Endothelial cell of umbilical vein (primary cell): Measurements from ENCODE around the gene GNB2. TPM values are rescaled to one million over a fixed set of nuclear protein-coding genes. Genes with fewer than 3 reads are reported as not detected.
"Not testable (repeated sequence)": the region's sequence is repeated elsewhere in the genome, so short reads cannot be mapped to it uniquely, and the experiment has no call there.

ENCODE experiments used
- BruUV-seq: library from RNA; stranded (reverse); fragments of 400-500 nt; replicated peaks from 2 replicates; lab custom pipeline; 2021; lab: Mats Ljungman, UMichigan
- CTCF ChIA-PET: fragments of 300-600, 350-600 bp; sonication (Branson Sonifier 250); formaldehyde crosslinking; loops from one replicate; lab custom pipeline; 2021; ENCODE audit warnings: antibody characterized with exemption, inconsistent platforms; lab: Charles Lee
- POLR2A ChIA-PET: fragments of 300-600, 350-600 bp; sonication (Branson Sonifier 250); formaldehyde crosslinking; loops from one replicate; lab custom pipeline; 2021; ENCODE audit warnings: antibody characterized with exemption, inconsistent platforms; lab: Charles Lee
- DNase-seq: peaks from one replicate; pipeline ENCODE4 v3.0.0-alpha.2; 2011; ENCODE audit warnings: low read depth, low spot score
- FAIRE-seq: peaks from 2 replicates; lab custom pipeline; 2011; peaks lifted over from hg19 to GRCh38; lab: Jason Lieb, UNC
- H2AFZ ChIP-seq: 2 replicates; pipeline ENCODE4 v1.6.0; 2012; ENCODE audit warnings: low read depth, low read length, control low read depth, inconsistent platforms
- H3K27ac ChIP-seq: 2 replicates; pipeline ENCODE4 v1.5.1; 2011; ENCODE audit warnings: low read depth, mild to moderate bottlenecking, control low read depth, low read length, moderate library complexity; ENCODE audit not compliant: insufficient read depth
- H3K27me3 ChIP-seq, 2 experiments: 2 replicates each; pipeline versions ENCODE4 v1.6.0 to v1.6.1; 2011; ENCODE audit warnings: low read length in 2 of 2, mixed read lengths in 1 of 2; ENCODE audit not compliant: control insufficient read depth in 2 of 2, insufficient read depth in 2 of 2
- H3K36me3 ChIP-seq, 2 experiments: 2 replicates in 1 of 2; 3 replicates in 1 of 2; pipeline ENCODE4 v1.5.1; 2011; ENCODE audit warnings: low read length in 2 of 2, mild to moderate bottlenecking in 1 of 2, moderate library complexity in 1 of 2; ENCODE audit not compliant: control insufficient read depth in 2 of 2, insufficient read depth in 2 of 2; ENCODE audit errors: extremely low read depth in 1 of 2
- H3K4me1 ChIP-seq: 3 replicates; pipeline ENCODE4 v1.5.1; 2011; ENCODE audit warnings: mild to moderate bottlenecking, low read length; ENCODE audit not compliant: control insufficient read depth, insufficient read depth; ENCODE audit errors: extremely low read depth
- H3K4me2 ChIP-seq: 2 replicates; pipeline ENCODE4 v1.6.1; 2011; ENCODE audit warnings: low read length, control low read depth, mixed read lengths; ENCODE audit not compliant: insufficient read depth
- H3K4me3 ChIP-seq, 3 experiments: fragments of 200-600 bp in 1 of 3; sonication (generic), shearing (Covaris generic) in 1 of 3; replicated peaks in 1 of 3; 2 replicates each; pipeline ENCODE4 v1.5.1; 2011 to 2016; ENCODE audit warnings: control low read depth in 3 of 3, low read length in 3 of 3, mild to moderate bottlenecking in 2 of 3, inconsistent platforms in 1 of 3, low read depth in 1 of 3, moderate library complexity in 1 of 3; ENCODE audit not compliant: insufficient read depth in 1 of 3
- H3K79me2 ChIP-seq: 2 replicates; pipeline ENCODE4 v1.6.0; 2012; ENCODE audit warnings: low read length, inconsistent platforms; ENCODE audit not compliant: control insufficient read depth, insufficient read depth
- H3K9ac ChIP-seq: replicated peaks from 2 replicates; pipeline ENCODE3; 2011; ENCODE audit warnings: low read length, control low read depth; ENCODE audit not compliant: insufficient read depth; ENCODE audit errors: extremely low read depth
- H3K9me1 ChIP-seq: replicated peaks from 3 replicates; pipeline ENCODE4 v1.6.0; 2011; ENCODE audit warnings: mild to moderate bottlenecking, low read length; ENCODE audit not compliant: control insufficient read depth, insufficient read depth; ENCODE audit errors: extremely low read depth
- H3K9me3 ChIP-seq: replicated peaks from 2 replicates; pipeline ENCODE4 v1.5.1; 2012; ENCODE audit warnings: low read length, inconsistent platforms; ENCODE audit not compliant: control insufficient read depth, insufficient read depth
- H4K20me1 ChIP-seq: replicated peaks from 2 replicates; pipeline ENCODE3; 2011; ENCODE audit warnings: mild to moderate bottlenecking, low read length; ENCODE audit not compliant: control insufficient read depth, insufficient read depth; ENCODE audit errors: extremely low read depth
- POLR2A ChIP-seq: IDR thresholded peaks from 2 replicates; pipeline ENCODE4 v1.6.1; 2012; ENCODE audit warnings: low read depth, mild to moderate bottlenecking, control low read depth, low read length
- dilution Hi-C: fragments of 300-500 bp; cut with MboI; formaldehyde crosslinking; loops from one replicate; pipeline ENCODE4 v1.15.0; 2019; ENCODE audit warnings: low sequenced_read_pairs; ENCODE audit not compliant: extremely low pct_ligation_motif_present
- intact Hi-C: fragments of 100-400 bp; cut with micrococcal nuclease; formaldehyde crosslinking; loops from one replicate; pipeline ENCODE4 v1.10.0; 2022
- polyA plus RNA-seq, 4 experiments: library from polyadenylated mRNA; depleted of rRNA in 3 of 4; stranded (reverse) in 3 of 4; unstranded in 1 of 4; fragments of >200 nt; gene quantifications; 2 replicates each; pipeline versions ENCODE4 v1.2.1 to v1.2.3, GENCODE V29; 2011 to 2012; ENCODE audit warnings: missing spikeins in 1 of 4
- total RNA-seq: library from RNA; stranded (reverse); gene quantifications from 2 replicates; pipeline ENCODE4 v1.2.3, GENCODE V29; 2021

The GNB2 gene
- total and polyA plus RNA-seq, 2 donors (not counting 3 experiments of a cell fraction or from before 2014, with no cell fraction given): 297 to 433 TPM

- Histone ChIP-seq H3K4me3 (no peak overlapping the region), H3K79me2 (no peaks in the 10 kb centered on the region), H3K9me3 (no peaks in the 10 kb centered on the region), H3K4me2 (no peak overlapping the region), H3K9me1 (no peaks in the 10 kb centered on the region), H3K4me1 (no peaks in the 10 kb centered on the region), H3K27ac (no peak overlapping the region), H2AFZ (no peak overlapping the region), H4K20me1 (no peaks in the 10 kb centered on the region), H3K36me3 (no peaks in the 10 kb centered on the region), H3K9ac (no peak overlapping the region), H3K27me3 (peaks cover 4 to 6% of the 10 kb centered on the region in 2 experiments)
- no peak for FAIRE-seq
- no peak for TF ChIP-seq POLR2A
- no TSS peak for BruUV-seq
- CTCF ChIA-PET: interaction anchor here (1.0 kb wide), 1 partner anchor 9 kb away, joined by 5 read pairs; the partner anchor contains the start of gene POP7
- intact Hi-C loops (no loop called here), dilution Hi-C loops (loop anchor here (25.0 kb wide), 1 partner anchor 123 kb away; the partner anchor contains the start of gene EPHB4)
- POLR2A ChIA-PET: no interaction called here
- no peak for DNase-seq
These were observed 41.2 kb downstream of the GNB2 start for GRCh38 chr7:100714725-100715124.

- BruUV-seq, POLR2A ChIA-PET, H3K4me2 ChIP-seq, H3K36me3 ChIP-seq, DNase-seq, H4K20me1 ChIP-seq, FAIRE-seq, H3K4me3 ChIP-seq, H3K79me2 ChIP-seq, intact Hi-C loops, H3K27ac ChIP-seq, H3K4me1 ChIP-seq, H3K9me3 ChIP-seq, H3K9ac ChIP-seq, H2AFZ ChIP-seq, H3K9me1 ChIP-seq: not testable (repeated sequence)
- H3K27me3 ChIP-seq: peaks cover 26 to 27% of the 10 kb centered on the region in 2 experiments
- dilution Hi-C loops: loop anchor here (25.0 kb wide), 1 partner anchor 120 kb away; the partner anchor contains the start of gene EPHB4
- CTCF ChIA-PET: interaction anchor here (0.6 to 2.1 kb wide), 2 partner anchors 12 to 26 kb away, joined by 3 to 12 read pairs; partner anchors contain the start of gene POP7
These were observed 43.5 kb downstream of the GNB2 start for GRCh38 chr7:100717073-100717472.
